GM19099 (cell line): ENCODE results near the gene IQSEC1.
A peak's percentile ranks its signal among the peaks of the same experiment; 100 is the strongest.

Source experiments
- POLR2A ChIP-seq: IDR thresholded peaks from 3 replicates; pipeline ENCODE4 v1.6.1; 2011; ENCODE audit warnings: low read depth; ENCODE audit not compliant: insufficient read length; ENCODE audit errors: extremely low read depth

IQSEC1 gene

GRCh38 chr3:13044496-13045240, 28.6 kb downstream of the IQSEC1 start:
- TF ChIP-seq POLR2A, result no peak

- no peak for TF ChIP-seq POLR2A
These were observed 29.6 kb downstream of the IQSEC1 start for GRCh38 chr3:13043656-13044055.

- no peak for TF ChIP-seq POLR2A
These were observed 30.4 kb downstream of the IQSEC1 start for GRCh38 chr3:13042715-13043271.

GRCh38 chr3:13042127-13042701, 31.0 kb downstream of the IQSEC1 start:
- no peak for TF ChIP-seq POLR2A

DNA sequence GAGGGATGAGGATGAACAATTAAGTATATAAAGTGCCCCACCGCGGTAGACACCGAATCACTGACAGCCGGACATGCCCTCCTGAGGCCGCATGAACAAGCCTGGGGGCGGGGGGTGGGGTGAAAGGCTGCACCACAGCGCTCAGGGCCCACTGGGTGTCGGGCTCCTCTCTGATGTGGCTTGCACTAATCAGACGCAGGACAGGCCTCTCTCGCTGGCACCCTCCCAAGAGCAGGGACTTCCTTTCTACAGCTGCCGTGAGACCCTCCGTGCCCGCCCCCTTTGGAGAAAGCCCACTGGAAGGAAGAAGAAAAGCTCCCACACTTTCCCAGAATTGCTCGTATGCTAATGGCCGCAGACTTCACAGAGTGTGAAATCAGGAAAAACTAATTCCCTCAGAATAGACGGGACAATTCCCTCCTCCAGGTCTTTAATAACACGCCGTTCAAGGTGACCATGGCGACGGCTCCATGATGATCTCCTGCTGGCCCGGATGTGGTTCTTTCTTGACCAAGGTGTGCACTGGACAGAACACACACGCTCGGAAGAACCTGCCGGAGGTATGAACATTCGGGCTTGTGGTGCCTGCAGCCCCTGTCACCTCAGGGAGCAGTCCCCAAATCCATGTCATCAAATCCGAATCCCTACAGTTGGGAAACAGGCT, 32.0 kb downstream of the IQSEC1 start:
- no peak for TF ChIP-seq POLR2A

DNA sequence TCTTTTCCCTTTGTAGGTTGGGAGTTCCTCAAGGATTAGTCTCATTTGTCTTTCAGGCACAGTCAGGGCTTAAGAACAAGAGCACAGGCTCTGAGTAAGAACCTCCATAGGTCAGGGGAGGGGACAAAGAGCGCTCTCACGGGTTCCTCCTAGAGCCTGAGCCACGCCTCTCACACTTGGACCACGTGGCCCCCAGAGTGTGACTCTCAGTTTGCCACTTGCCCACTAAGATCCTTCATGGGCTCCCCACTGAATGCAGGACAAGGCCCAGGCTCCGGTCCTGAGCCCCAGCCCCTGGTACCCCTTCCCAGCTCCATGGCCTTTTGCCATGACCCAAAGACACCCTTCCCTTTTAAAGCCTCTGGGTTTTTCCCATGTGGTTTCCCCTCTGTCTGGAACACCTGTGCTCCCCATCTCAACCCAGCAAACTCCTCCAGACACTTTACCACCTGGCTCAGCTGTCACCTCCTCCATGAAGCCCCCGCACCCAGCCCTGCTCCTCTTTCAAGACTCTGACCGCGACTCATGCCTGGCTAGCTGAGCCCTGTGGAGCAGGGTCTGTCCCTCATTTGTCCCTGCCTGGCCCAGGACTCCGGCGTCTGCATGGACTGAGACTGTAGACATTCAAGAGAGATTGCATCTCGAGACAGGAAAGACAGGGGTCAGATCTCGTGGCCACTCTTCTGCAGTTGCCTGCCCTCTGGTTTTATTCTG, 32.7 kb downstream of the IQSEC1 start:
- TF ChIP-seq POLR2A, result peak; percentile 34

DNA sequence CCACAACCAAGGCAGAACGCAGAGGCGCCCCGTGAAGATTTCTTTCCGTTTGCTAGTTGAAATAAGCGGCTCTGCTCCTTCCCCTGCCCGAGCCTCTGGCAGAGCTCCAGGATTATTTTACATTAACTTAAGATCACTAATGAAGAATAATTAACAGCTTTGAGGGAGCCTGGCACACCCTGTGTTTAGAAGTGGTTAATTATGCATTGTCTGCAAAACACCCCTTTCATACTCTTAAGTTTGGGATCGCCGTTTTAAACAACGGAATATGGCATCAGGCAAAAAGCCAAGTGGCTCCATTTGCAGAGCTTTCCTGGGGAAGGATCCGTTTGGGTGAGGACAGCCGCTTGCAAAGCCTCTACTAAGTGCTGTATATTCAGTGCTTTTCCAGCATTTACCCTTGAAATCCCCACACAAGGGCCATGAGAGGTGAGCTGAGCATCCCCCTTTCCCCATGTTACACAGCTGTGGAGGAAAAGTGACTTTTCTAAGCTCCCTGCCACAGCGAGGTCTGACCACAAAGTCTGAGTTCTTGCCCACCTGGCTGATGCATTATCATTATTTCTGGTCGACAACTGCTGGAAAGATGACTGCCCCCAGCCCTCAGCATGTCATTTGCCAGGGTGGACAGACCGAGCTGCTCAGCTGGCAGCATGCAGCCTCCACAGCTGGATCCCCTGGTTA, 33.9 kb downstream of the IQSEC1 start:
- TF ChIP-seq POLR2A, result no peak

GRCh38 chr3:13037458-13038117, 35.6 kb downstream of the IQSEC1 start:
- no peak for TF ChIP-seq POLR2A

DNA sequence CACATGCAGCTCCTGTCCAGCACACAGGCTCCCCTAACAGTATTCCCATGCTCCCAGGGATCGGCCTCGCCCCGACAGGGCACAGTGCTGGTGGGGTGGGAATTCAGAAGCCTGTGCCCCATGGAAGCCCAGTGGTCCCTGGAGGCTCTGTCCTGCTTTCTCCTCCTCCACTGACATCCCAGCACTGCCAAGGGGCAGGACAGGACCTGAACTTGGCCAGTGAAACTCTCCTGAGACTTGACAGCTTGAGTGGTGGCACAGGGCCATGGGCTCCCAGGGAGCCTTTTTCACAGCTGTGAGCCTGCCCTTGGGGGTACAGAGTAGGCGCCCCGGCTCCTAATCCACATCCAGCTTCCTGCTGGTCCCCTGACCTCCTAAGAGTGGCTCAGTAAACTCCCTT, 38.4 kb downstream of the IQSEC1 start:
- no peak for TF ChIP-seq POLR2A

DNA sequence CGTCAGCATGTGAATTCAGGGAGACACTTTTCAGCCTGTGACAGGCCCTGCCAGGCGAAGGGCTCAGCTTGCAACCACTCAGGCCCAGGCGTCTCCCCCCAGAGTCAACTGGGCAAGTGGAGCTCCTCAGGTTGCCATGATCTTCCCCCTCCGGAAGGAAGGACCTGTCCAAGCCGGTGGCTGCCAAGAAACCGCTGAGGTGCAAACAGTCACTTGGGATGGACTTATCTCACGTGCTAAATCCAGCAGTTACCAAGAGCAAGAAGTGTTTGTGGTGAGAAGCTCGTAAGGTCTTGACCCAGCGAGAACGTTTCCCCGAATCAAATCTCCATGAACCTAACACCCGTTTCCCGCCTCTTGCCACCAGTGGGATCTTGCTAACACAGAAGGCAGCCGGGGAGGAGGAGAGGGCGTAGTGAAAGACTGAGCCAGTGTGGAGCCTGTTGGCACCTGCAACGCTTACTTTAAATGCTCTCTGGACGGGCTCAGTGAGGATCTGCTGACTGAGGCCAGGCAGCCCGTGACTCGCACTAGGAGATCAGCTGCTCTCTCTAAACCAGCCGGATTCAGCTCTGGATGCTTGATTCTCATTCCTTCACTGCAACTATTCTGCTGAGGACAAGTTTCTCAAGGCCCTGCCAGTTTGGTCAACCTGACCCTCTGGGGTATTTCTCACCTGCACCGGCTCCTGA, 39.0 kb downstream of the IQSEC1 start:
- TF ChIP-seq POLR2A, result no peak

DNA sequence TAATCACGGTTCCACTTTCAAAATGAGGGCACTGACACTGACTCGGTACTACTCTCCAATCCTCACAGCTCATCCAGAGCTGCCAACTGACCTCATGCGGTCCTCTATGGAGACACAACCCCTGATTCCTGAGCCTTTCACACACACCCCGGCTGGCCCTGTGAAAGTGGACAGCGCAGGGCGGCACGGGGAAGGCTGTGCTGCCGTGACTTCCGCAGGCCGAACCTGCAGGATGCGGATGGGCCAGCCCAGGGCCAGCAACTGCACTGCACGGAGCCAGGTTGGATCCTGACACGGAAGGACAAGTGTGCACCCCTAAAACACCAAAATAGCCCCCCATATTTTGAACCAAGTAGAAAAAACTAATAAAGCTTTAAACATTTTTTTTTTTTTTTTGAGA, 41.0 kb downstream of the IQSEC1 start:
- TF ChIP-seq POLR2A, result no peak

- TF ChIP-seq POLR2A, result no peak
These were observed 41.6 kb downstream of the IQSEC1 start for GRCh38 chr3:13031621-13032020.

DNA sequence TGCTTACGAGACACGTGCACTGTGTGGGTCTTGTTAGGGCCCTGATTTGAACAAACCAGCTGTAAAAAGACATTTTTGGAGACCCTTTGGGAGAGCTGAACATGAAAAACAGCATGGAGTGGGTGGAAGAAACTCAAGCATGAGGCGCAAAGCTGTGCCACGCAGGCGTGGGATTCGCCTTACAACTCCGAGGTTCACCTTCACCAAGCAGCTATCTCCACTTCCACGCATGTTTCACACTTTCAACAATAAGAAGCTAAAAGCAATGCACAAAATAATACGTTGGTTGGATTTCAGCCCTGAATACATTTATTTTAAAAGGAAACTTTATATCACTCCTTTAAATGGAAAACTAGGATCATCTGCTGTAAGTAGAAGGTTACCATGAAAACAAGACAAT, 42.5 kb downstream of the IQSEC1 start:
- TF ChIP-seq POLR2A, result no peak

DNA sequence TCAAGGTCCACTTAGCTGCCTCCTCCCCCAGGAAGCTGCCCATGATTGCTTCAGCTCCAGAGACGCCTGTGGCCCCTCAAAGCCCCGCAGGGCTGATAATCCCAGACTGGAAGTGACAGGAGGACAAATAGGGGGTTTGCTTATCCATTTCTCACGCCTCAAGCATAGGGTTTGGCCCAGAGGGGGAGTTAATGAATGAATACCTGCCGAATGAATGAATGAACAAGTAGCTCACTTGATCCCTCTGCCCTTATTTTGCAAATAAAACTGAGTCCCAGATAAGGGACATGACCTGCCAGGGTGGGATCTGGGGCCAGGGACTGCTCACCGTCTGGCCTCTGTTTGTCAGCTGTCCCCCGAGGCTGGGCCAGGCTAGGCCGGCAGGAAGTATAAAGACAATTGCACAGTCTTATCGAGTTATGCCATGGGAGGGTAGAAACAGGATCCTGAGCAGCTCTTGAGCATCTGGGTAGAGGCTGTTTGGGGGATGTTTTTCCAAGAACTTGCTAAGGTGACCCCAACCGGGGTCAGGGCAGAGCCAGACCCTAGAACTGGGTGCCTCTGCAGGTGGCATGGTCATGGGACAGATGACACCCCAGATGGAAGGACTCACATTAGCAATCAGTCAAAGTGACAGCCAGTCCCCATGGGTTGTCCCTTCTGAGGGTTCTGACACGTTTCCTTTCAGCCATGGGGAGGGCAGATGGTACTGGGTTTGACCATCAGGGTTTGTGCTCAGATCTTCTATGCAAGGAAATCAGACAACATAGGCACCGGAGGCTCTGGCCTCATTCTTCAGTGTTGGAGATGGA, 45.0 kb downstream of the IQSEC1 start:
- no peak for TF ChIP-seq POLR2A
